H1 (cell line): ENCODE results near the gene CCDC8. TPM values are rescaled to one million over a fixed set of nuclear protein-coding genes. Genes with fewer than 3 reads are reported as not detected.

Experiments used
- CTCF ChIA-PET: fragments of 300-600 bp; sonication (Branson Sonifier 250); formaldehyde crosslinking; loops from one replicate; lab custom pipeline; 2021; ENCODE audit not compliant: partially characterized antibody; lab: Charles Lee
- POLR2A ChIA-PET: fragments of 300-600 bp; sonication (Branson Sonifier 250); formaldehyde crosslinking; loops from one replicate; lab custom pipeline; 2021; ENCODE audit warnings: inconsistent platforms; ENCODE audit not compliant: partially characterized antibody; lab: Charles Lee
- DNase-seq, 2 experiments: peaks; one replicate each; pipeline versions ENCODE4 v3.0.0 to v3.0.0-alpha.2; 2010 to 2022; ENCODE audit warnings: low spot score in 2 of 2, low read depth in 1 of 2, mixed read lengths in 1 of 2
- FAIRE-seq: peaks from 2 replicates; lab custom pipeline; 2011; peaks lifted over from hg19 to GRCh38; lab: Jason Lieb, UNC
- H2AFZ ChIP-seq: 2 replicates; pipeline ENCODE4 v1.8.1; 2012; ENCODE audit warnings: low read length, inconsistent platforms
- H2AK5ac ChIP-seq: 2 replicates; pipeline ENCODE4 v1.6.1; 2013; ENCODE audit warnings: low read depth, low read length
- H2BK120ac ChIP-seq: replicated peaks from 2 replicates; pipeline ENCODE3; 2013; ENCODE audit warnings: low read depth, low read length, inconsistent platforms
- H2BK12ac ChIP-seq: 2 replicates; pipeline ENCODE4 v1.6.1; 2013; ENCODE audit warnings: low read depth, low read length
- H2BK15ac ChIP-seq: 2 replicates; pipeline ENCODE4 v1.6.1; 2013; ENCODE audit warnings: low read length
- H2BK20ac ChIP-seq: 2 replicates; pipeline ENCODE4 v1.6.1; 2013; ENCODE audit warnings: low read length
- H2BK5ac ChIP-seq: 2 replicates; pipeline ENCODE4 v1.6.1; 2013; ENCODE audit warnings: low read depth, low read length
- H3K14ac ChIP-seq: 2 replicates; pipeline ENCODE4 v1.6.1; 2013; ENCODE audit warnings: inconsistent platforms; ENCODE audit not compliant: insufficient read length
- H3K18ac ChIP-seq: 2 replicates; pipeline ENCODE4 v1.6.1; 2013; ENCODE audit warnings: low read length; ENCODE audit errors: extremely low read depth
- H3K23ac ChIP-seq: 2 replicates; pipeline ENCODE4 v1.6.1; 2013; ENCODE audit warnings: inconsistent platforms; ENCODE audit not compliant: insufficient read length
- H3K23me2 ChIP-seq: 2 replicates; pipeline ENCODE4 v1.6.1; 2013; ENCODE audit warnings: low read depth, low read length
- H3K27ac ChIP-seq: 2 replicates; pipeline ENCODE4 v1.6.1; 2011; ENCODE audit warnings: low read depth, low read length, inconsistent platforms
- H3K27me3 ChIP-seq, 4 experiments: replicated peaks in 1 of 4; 1 replicate in 1 of 4; 2 replicates in 3 of 4; pipeline versions ENCODE4 v1.6.1 to v1.8.1; 2011 to 2013; ENCODE audit warnings: low read length in 3 of 4, mild to moderate bottlenecking in 3 of 4, inconsistent platforms in 2 of 4, mixed read lengths in 2 of 4, moderate library complexity in 1 of 4; ENCODE audit not compliant: control insufficient read depth in 3 of 4, insufficient read depth in 3 of 4; ENCODE audit errors: extremely low read depth in 1 of 4
- H3K36me3 ChIP-seq, 4 experiments: 2 replicates each; pipeline versions ENCODE4 v1.6.1 to v1.8.1; 2011 to 2013; ENCODE audit warnings: mild to moderate bottlenecking in 4 of 4, low read length in 3 of 4, moderate library complexity in 2 of 4, control low read depth in 1 of 4, inconsistent platforms in 1 of 4; ENCODE audit not compliant: insufficient read depth in 4 of 4, control insufficient read depth in 2 of 4
- H3K4ac ChIP-seq: replicated peaks from 2 replicates; pipeline ENCODE3; 2013; ENCODE audit warnings: low read length, low read depth, mixed read lengths, inconsistent platforms; ENCODE audit not compliant: insufficient read length
- H3K4me1 ChIP-seq, 4 experiments: replicated peaks in 1 of 4; 1 replicate in 1 of 4; 2 replicates in 3 of 4; pipeline versions ENCODE4 v1.6.1 to v1.8.1; 2011 to 2013; ENCODE audit warnings: low read length in 3 of 4, inconsistent platforms in 2 of 4, mixed read lengths in 1 of 4; ENCODE audit not compliant: insufficient read depth in 4 of 4, control insufficient read depth in 3 of 4
- H3K4me2 ChIP-seq, 2 experiments: 2 replicates each; pipeline versions ENCODE4 v1.6.1 to v1.8.1; 2011 to 2013; ENCODE audit warnings: low read depth in 2 of 2, low read length in 2 of 2, control low read depth in 1 of 2, inconsistent platforms in 1 of 2, mild to moderate bottlenecking in 1 of 2; ENCODE audit not compliant: insufficient read depth in 1 of 2
- H3K4me3 ChIP-seq, 4 experiments: fragments of 200-600, 300-600 bp in 1 of 4; sonication (generic), shearing (Covaris generic), sonication (Bioruptor Twin) in 1 of 4; 2 replicates each; pipeline versions ENCODE4 v1.5.1 to v1.8.1; 2011 to 2016; ENCODE audit warnings: low read length in 4 of 4, low read depth in 3 of 4, control low read depth in 2 of 4, inconsistent platforms in 2 of 4, mild to moderate bottlenecking in 2 of 4, mixed read lengths in 1 of 4, moderate library complexity in 1 of 4; ENCODE audit not compliant: insufficient read depth in 2 of 4; ENCODE audit errors: extremely low read depth in 1 of 4
- H3K56ac ChIP-seq: replicated peaks from 2 replicates; pipeline ENCODE3; 2013; ENCODE audit warnings: low read depth, mild to moderate bottlenecking, mixed read lengths, low read length, inconsistent platforms; ENCODE audit not compliant: insufficient read length
- H3K79me1 ChIP-seq: 2 replicates; pipeline ENCODE4 v1.6.1; 2013; ENCODE audit warnings: low read depth, low read length, control low read depth
- H3K79me2 ChIP-seq, 2 experiments: 2 replicates each; pipeline versions ENCODE4 v1.6.1 to v1.8.1; 2012 to 2013; ENCODE audit warnings: low read length in 2 of 2, mild to moderate bottlenecking in 2 of 2, inconsistent platforms in 1 of 2; ENCODE audit not compliant: insufficient read depth in 2 of 2, control insufficient read depth in 1 of 2
- H3K9ac ChIP-seq, 4 experiments: replicated peaks in 1 of 4; 1 replicate in 1 of 4; 2 replicates in 3 of 4; pipeline versions ENCODE4 v1.6.1 to v1.8.1; 2011 to 2013; ENCODE audit warnings: low read depth in 3 of 4, low read length in 3 of 4, control low read depth in 2 of 4, mild to moderate bottlenecking in 2 of 4, moderate library complexity in 2 of 4, inconsistent platforms in 1 of 4; ENCODE audit errors: extremely low read depth in 1 of 4
- H3K9me3 ChIP-seq, 2 experiments: 2 replicates each; pipeline versions ENCODE4 v1.6.1 to v1.8.1; 2012 to 2013; ENCODE audit warnings: mild to moderate bottlenecking in 2 of 2, moderate library complexity in 2 of 2, control low read depth in 1 of 2, inconsistent platforms in 1 of 2, low read depth in 1 of 2, low read length in 1 of 2, mixed read lengths in 1 of 2; ENCODE audit not compliant: insufficient read depth in 2 of 2
- H4K20me1 ChIP-seq, 2 experiments: replicated peaks in 1 of 2; 2 replicates each; pipeline versions ENCODE3 to v1.8.1; 2011 to 2013; ENCODE audit warnings: inconsistent platforms in 2 of 2, low read length in 2 of 2, mild to moderate bottlenecking in 1 of 2; ENCODE audit not compliant: insufficient read depth in 2 of 2, control insufficient read depth in 1 of 2
- H4K5ac ChIP-seq: 2 replicates; pipeline ENCODE4 v1.6.1; 2013; ENCODE audit warnings: low read length, low read depth, mixed read lengths, inconsistent platforms; ENCODE audit not compliant: insufficient read length
- H4K8ac ChIP-seq: 2 replicates; pipeline ENCODE4 v1.8.0; 2013; ENCODE audit warnings: mild to moderate bottlenecking, moderate library complexity, low read length, inconsistent platforms; ENCODE audit not compliant: insufficient read depth; ENCODE audit errors: extremely low read depth
- H4K91ac ChIP-seq: replicated peaks from 2 replicates; pipeline ENCODE3; 2013; ENCODE audit warnings: low read length, mixed read lengths, inconsistent platforms; ENCODE audit not compliant: insufficient read length
- CEBPB ChIP-seq: IDR thresholded peaks from 2 replicates; pipeline ENCODE4 v1.6.1; 2012; ENCODE audit warnings: low read depth, low read length
- JUN ChIP-seq: IDR thresholded peaks from 2 replicates; pipeline ENCODE4 v1.6.1; 2011; ENCODE audit warnings: low read depth, mild to moderate bottlenecking, improper control_type of control experiment, low read length
- KDM4A ChIP-seq: IDR thresholded peaks from one replicate; pipeline ENCODE4 v1.7.1; 2012; ENCODE audit warnings: low read depth, mild to moderate bottlenecking, moderate library complexity, low read length, inconsistent platforms; ENCODE audit not compliant: severe bottlenecking
- NRF1 ChIP-seq: IDR thresholded peaks from 2 replicates; pipeline ENCODE4 v1.6.1; 2011; ENCODE audit warnings: mild to moderate bottlenecking, low read depth, low read length, improper control_type of control experiment
- RBBP5 ChIP-seq: IDR thresholded peaks from 2 replicates; pipeline ENCODE4 v1.7.1; 2012; ENCODE audit warnings: low read depth, mild to moderate bottlenecking, inconsistent platforms, low read length, moderate library complexity, borderline replicate concordance
- SAP30 ChIP-seq: fragments of 300-600 bp; sonication (generic); IDR thresholded peaks from 2 replicates; pipeline ENCODE4 v1.7.1; 2012; ENCODE audit warnings: low read length, moderate library complexity, mild to moderate bottlenecking, inconsistent platforms; ENCODE audit not compliant: insufficient read depth, insufficient replicate concordance
- SP2 ChIP-seq: IDR thresholded peaks from 2 replicates; pipeline ENCODE4 v1.6.1; 2012; ENCODE audit warnings: mild to moderate bottlenecking, low read length, inconsistent platforms
- ZNF274 ChIP-seq: IDR thresholded peaks from 2 replicates; pipeline ENCODE4 v1.7.0; 2012; ENCODE audit warnings: low read length, borderline replicate concordance; ENCODE audit errors: extremely low read depth
- WGBS, 2 experiments: shearing (Covaris generic) in 1 of 2; methylation state at CpG; one replicate each; pipeline versions ENCODE4 v1.1.6 to v1.1.7; 2013 to 2015; ENCODE audit warnings: low lambda C conversion rate in 2 of 2, mixed read lengths in 2 of 2, inconsistent platforms in 1 of 2, low coverage in 1 of 2, missing lambda C conversion rate in 1 of 2; ENCODE audit not compliant: insufficient replicate concordance in 2 of 2, insufficient coverage in 1 of 2, insufficient read length in 1 of 2; ENCODE audit errors: extremely low coverage in 1 of 2, missing lambda C conversion rate in 1 of 2; 5-methylcytosine and 5-hydroxymethylcytosine counted together
- polyA plus RNA-seq, 7 experiments: library from polyadenylated mRNA; depleted of rRNA in 3 of 7; stranded (reverse) in 5 of 7; unstranded in 2 of 7; fragments of >200 nt in 5 of 7; fragments of 200-250 nt in 2 of 7; gene quantifications; 1 replicate in 5 of 7; 2 replicates in 1 of 7; 4 replicates in 1 of 7; pipeline versions ENCODE4 v1.2.1 to v1.2.3, GENCODE V29; 2011 to 2013; ENCODE audit warnings: missing spikeins in 2 of 7, mixed read lengths in 2 of 7
- total RNA-seq: library from RNA; stranded (reverse); fragmentation: NEBNext Ultra II Directional; extraction: Animal tissue kit (Norgen Biotek cat#: 25700); gene quantifications from 2 replicates; pipeline ENCODE4 v1.2.1, GENCODE V29; 2021
- TF ChIP-seq, protein P1 (sequence below), 3 experiments: IDR thresholded peaks; 1 replicate in 2 of 3; 2 replicates in 1 of 3; pipeline versions ENCODE4 v1.5.1 to v1.6.1; 2011; ENCODE audit warnings: low read length in 3 of 3, mild to moderate bottlenecking in 3 of 3, inconsistent platforms in 2 of 3, low read depth in 1 of 3, moderate library complexity in 1 of 3; ENCODE audit not compliant: insufficient read depth in 1 of 3; ENCODE audit errors: control extremely low read depth in 1 of 3

The CCDC8 gene
- total and polyA plus RNA-seq, 2 of the 8 experiments (the other 6 are each of a cell fraction or from before 2014, with no cell fraction given), result 4.9 to 13.6 TPM

DNA sequence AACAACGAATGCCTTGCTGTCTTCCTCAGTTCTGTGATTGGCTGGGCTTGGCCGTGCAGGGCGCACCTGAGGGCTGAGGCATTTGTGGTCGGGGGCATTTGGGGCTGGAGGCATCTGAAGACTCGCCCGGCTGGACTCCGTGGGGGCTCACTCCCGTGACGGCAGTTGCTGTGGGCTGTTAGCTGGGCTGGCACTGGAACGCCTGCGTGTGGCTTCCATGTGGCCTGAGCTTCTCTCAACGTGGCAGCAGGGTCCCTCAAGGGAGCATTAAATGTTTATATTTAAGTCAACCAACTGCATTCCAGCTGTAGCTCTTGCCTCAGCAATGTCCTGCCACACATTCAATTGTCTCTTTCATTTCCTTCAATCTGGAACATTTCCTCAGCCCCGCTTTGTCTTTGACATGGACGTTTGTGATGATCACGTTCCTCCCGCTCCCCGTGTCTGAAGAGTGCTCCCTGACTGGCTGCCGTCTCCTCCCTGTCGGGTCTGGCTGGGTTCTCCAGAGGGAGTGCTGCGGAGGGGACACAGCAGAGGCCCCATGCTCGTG is 21.0 kb downstream of the CCDC8 start:
- Histone ChIP-seq H4K91ac (no peak overlapping the region), H4K5ac (no peak overlapping the region), H2AFZ (no peak overlapping the region), H3K56ac (no peak overlapping the region), H3K27ac (no peak overlapping the region; the same call in 1 of the 2 replicates), H2BK5ac (no peak overlapping the region; the same call in 1 of the 2 replicates), H4K20me1 (peaks cover 0 to 9% of the 10 kb centered on the region in 2 experiments), H3K79me2 (no peaks in the 10 kb centered on the region), H2BK20ac (no peak overlapping the region), H3K36me3 (peaks cover 5 to 42% (median 32%) of the 10 kb centered on the region in 4 experiments; a peak in 6 of 8 replicates), H2AK5ac (no peak overlapping the region), H3K4ac (no peak overlapping the region), H3K4me2 (no peak overlapping the region), H3K79me1 (no peaks in the 10 kb centered on the region), H3K23me2 (no peaks in the 10 kb centered on the region), H2BK12ac (no peak overlapping the region), H2BK15ac (no peak overlapping the region), H3K9ac (no peak overlapping the region), H3K14ac (no peak overlapping the region), H3K18ac (no peak overlapping the region), H3K4me1 (no peaks in the 10 kb centered on the region; a peak in 2 of 7 replicates), H3K27me3 (no peaks in the 10 kb centered on the region), H2BK120ac (no peak overlapping the region), H4K8ac (no peak overlapping the region; the same call in 1 of the 2 replicates), H3K4me3 (no peak overlapping the region), H3K9me3 (no peaks in the 10 kb centered on the region; a peak in 1 of 4 replicates), H3K23ac (no peak overlapping the region)
- WGBS, 2 experiments, result 85% methylated on average over 20 of the region's 21 CpGs; no CpG with 5 or more reads in 1 of the 2 experiments
- no peak for DNase-seq
- FAIRE-seq, result no peak
- CTCF ChIA-PET, result interaction anchor here (0.7 to 7.4 kb wide), 8 partner anchors 10 to 146 kb away, joined by 3 to 91 read pairs (median 4); no protein-coding TSS in a partner anchor
- POLR2A ChIA-PET, result interaction anchor here (0.9 to 3.2 kb wide), 5 partner anchors 12 to 74 kb away, joined by 3 to 15 read pairs (median 5); no protein-coding TSS in a partner anchor
- TF ChIP-seq SP2 (no peak), KDM4A (no peak), SAP30 (no peak), NRF1 (no peak), CEBPB (no peak), JUN (no peak), ZNF274 (no peak), RBBP5 (no peak)
- TF ChIP-seq, protein P1, sequence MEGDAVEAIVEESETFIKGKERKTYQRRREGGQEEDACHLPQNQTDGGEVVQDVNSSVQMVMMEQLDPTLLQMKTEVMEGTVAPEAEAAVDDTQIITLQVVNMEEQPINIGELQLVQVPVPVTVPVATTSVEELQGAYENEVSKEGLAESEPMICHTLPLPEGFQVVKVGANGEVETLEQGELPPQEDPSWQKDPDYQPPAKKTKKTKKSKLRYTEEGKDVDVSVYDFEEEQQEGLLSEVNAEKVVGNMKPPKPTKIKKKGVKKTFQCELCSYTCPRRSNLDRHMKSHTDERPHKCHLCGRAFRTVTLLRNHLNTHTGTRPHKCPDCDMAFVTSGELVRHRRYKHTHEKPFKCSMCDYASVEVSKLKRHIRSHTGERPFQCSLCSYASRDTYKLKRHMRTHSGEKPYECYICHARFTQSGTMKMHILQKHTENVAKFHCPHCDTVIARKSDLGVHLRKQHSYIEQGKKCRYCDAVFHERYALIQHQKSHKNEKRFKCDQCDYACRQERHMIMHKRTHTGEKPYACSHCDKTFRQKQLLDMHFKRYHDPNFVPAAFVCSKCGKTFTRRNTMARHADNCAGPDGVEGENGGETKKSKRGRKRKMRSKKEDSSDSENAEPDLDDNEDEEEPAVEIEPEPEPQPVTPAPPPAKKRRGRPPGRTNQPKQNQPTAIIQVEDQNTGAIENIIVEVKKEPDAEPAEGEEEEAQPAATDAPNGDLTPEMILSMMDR (IDR thresholded peaks at IDR 0.05; ENCODE audit: control extremely low read depth in 1 of 3, insufficient read depth in 1 of 3, low read depth in 1 of 3, low read length in 3 of 3), result no peak
